Osteocyte (in vitro differentiated cells): ENCODE results near the gene LMCD1. TPM values are rescaled to one million over a fixed set of nuclear protein-coding genes. Genes with fewer than 3 reads are reported as not detected.

Experiments used
- DNase-seq: peaks from one replicate; pipeline ENCODE4 v3.0.0; 2021; ENCODE audit warnings: mixed read lengths; ENCODE audit not compliant: unreplicated experiment; ENCODE audit errors: extremely low spot score
- H3K27ac Mint-ChIP-seq: one replicate; pipeline ENCODE4 v1.8.0; 2021; ENCODE audit warnings: mild to moderate bottlenecking, mixed read lengths; ENCODE audit not compliant: unreplicated experiment
- H3K27me3 Mint-ChIP-seq: one replicate; pipeline ENCODE4 v1.8.0; 2021; ENCODE audit warnings: mixed read lengths; ENCODE audit not compliant: unreplicated experiment
- H3K36me3 Mint-ChIP-seq: one replicate; pipeline ENCODE4 v1.8.0; 2021; ENCODE audit warnings: mixed read lengths; ENCODE audit not compliant: unreplicated experiment
- H3K4me1 Mint-ChIP-seq: one replicate; pipeline ENCODE4 v1.8.0; 2021; ENCODE audit warnings: mixed read lengths; ENCODE audit not compliant: unreplicated experiment
- H3K4me3 Mint-ChIP-seq: one replicate; pipeline ENCODE4 v1.8.0; 2021; ENCODE audit warnings: mild to moderate bottlenecking, moderate library complexity, mixed read lengths; ENCODE audit not compliant: unreplicated experiment
- H3K9me3 Mint-ChIP-seq: one replicate; pipeline ENCODE4 v1.8.0; 2021; ENCODE audit warnings: mixed read lengths; ENCODE audit not compliant: unreplicated experiment
- total RNA-seq: library from RNA; stranded (reverse); gene quantifications from 2 replicates; pipeline ENCODE4 v1.2.1, GENCODE V29; 2021
- TF ChIP-seq, protein P1 (sequence below): fragments of 200-600 bp; sonication (generic); IDR thresholded peaks from 2 replicates; pipeline ENCODE4 v1.5.0; 2021; ENCODE audit warnings: antibody characterized with exemption, mild to moderate bottlenecking, moderate library complexity

LMCD1 gene
- total RNA-seq, 1 donor from 2014 or later: 136 TPM

DNA sequence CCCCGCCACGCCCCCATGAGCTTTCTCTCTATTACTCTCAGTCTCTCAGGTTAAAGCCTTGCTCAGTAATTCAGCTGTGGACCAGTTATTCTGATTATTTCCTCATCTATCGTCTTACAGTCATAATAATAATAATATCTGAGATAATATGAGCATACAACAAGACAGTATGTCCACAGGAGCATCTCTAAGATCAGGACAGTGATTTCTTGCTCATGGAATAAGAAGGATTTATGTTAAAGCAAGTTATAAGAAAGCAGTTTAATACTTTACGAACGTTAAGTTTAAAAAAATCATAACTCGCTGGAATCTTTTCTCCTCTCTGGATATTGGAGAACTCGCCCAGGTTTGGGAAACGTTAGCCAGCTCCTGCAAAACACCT, 643 bp upstream of the LMCD1 start:
- Mint-ChIP-seq H3K27ac (peak overlapping the region; percentile 97), H3K36me3 (peaks cover 15% of the 10 kb centered on the region), H3K27me3 (no peaks in the 10 kb centered on the region), H3K4me1 (peaks cover 63% of the 10 kb centered on the region), H3K4me3 (peak overlapping the region; percentile 89), H3K9me3 (no peaks in the 10 kb centered on the region)
- TF ChIP-seq, protein P1, sequence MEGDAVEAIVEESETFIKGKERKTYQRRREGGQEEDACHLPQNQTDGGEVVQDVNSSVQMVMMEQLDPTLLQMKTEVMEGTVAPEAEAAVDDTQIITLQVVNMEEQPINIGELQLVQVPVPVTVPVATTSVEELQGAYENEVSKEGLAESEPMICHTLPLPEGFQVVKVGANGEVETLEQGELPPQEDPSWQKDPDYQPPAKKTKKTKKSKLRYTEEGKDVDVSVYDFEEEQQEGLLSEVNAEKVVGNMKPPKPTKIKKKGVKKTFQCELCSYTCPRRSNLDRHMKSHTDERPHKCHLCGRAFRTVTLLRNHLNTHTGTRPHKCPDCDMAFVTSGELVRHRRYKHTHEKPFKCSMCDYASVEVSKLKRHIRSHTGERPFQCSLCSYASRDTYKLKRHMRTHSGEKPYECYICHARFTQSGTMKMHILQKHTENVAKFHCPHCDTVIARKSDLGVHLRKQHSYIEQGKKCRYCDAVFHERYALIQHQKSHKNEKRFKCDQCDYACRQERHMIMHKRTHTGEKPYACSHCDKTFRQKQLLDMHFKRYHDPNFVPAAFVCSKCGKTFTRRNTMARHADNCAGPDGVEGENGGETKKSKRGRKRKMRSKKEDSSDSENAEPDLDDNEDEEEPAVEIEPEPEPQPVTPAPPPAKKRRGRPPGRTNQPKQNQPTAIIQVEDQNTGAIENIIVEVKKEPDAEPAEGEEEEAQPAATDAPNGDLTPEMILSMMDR: no peak
- no peak for DNase-seq

DNA sequence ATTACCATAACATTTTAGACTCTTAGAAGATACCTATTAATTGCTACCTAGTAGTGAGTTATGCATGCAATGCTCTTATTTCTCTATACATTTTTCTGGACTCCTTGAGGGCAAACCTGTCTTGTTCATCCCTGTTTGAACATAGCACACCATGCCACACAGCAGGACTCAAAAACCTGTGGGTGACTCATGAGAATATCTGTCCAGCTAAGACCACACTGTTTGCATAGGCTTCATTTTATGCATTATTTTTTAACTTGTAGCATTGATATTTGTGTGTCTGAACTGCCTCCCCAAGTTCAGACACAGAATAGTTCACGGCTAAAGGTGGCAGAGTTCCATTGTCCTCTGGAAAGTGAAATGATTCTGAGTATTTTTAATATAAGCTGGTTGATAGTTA, 1.8 kb downstream of the LMCD1 start:
- Mint-ChIP-seq H3K27me3 (no peaks in the 10 kb centered on the region), H3K27ac (peak overlapping the region; percentile 93), H3K9me3 (no peaks in the 10 kb centered on the region), H3K4me1 (peaks cover 80% of the 10 kb centered on the region), H3K36me3 (peaks cover 31% of the 10 kb centered on the region), H3K4me3 (peak overlapping the region; percentile 77)
- no peak for DNase-seq
- TF ChIP-seq, protein P1: no peak

DNA sequence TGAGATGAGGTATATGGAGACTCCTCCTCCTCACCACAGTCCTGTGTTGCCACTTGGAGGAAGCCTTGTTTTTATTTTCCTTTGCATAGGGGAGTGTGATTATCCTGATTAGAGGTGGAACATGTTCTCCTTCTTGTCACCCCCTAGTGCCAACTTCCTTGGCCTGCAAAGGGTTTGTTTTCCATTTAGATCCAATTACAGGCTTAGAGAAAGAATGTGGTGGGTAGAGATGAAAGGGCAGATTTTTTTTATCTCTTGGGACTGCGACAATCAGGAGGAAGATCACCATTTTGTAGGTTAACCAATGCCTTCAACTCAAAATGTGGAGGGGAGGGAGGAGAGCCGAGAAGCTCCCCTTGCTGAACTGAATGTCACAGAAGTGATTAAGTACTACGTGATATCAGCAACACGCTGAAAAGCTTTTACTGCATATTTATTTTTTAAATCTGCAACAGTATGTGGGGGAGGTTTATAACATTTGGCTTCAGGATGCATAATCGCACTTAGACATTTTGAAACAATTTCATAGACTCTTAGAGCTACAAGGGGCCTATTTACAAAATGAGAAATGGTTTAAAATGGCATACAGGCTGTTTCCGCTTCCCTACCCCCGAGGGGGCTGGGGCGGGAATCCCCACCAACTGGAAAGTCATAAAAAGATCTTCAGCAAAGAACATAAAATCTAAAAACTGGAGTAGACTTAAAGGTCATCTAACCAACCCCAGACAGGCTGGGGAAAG, 2.4 kb downstream of the LMCD1 start:
- H3K4me3 Mint-ChIP-seq: peak overlapping the region; percentile 77
- peaks cover 85% of the 10 kb centered on the region for H3K4me1 Mint-ChIP-seq
- no peaks in the 10 kb centered on the region for H3K9me3 Mint-ChIP-seq
- peaks cover 36% of the 10 kb centered on the region for H3K36me3 Mint-ChIP-seq
- TF ChIP-seq, protein P1: peak; percentile 19
- no peak for DNase-seq
- H3K27ac Mint-ChIP-seq: peak overlapping the region; percentile 93
- no peaks in the 10 kb centered on the region for H3K27me3 Mint-ChIP-seq

DNA sequence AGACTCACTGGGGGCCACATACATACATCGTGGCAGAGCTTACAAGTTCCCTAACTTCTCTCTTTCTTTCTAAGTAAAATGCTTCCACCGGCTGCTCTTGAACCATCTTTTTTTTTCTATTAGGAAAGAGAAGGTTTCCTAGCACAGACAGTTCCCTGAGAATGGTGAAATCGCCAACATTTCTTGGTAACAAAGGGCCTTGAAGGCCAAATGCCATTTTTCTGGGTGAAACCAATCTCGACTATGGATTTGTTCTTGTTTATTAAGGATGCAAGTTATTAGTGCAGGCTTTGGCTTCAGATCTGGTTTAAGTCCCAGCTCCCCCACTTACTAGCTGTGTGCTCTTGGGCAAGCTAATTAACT, 3.0 kb downstream of the LMCD1 start:
- Mint-ChIP-seq H3K4me3 (peak overlapping the region; percentile 77), H3K27ac (peak overlapping the region; percentile 93), H3K4me1 (peaks cover 89% of the 10 kb centered on the region), H3K9me3 (no peaks in the 10 kb centered on the region), H3K27me3 (no peaks in the 10 kb centered on the region), H3K36me3 (peaks cover 42% of the 10 kb centered on the region)
- DNase-seq: no peak
- TF ChIP-seq, protein P1: no peak

DNA sequence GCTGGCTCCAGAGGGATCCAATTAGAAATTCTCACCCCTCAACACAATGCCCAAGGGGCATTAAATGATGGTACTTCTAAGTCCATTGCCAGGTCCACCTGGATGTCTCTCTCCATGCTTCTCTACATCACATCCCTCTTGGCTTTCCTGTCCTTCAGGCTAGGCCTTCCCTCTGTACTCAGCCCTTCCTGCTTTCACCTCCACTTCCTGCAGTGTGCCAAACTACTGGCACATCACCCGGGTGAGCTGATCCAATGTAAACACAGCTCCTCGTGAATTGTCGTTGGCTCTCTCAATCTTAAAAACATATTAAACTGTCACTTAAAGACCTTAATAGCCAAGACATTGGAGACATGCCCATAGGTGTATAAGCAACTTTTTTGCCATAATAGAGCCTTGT, 4.0 kb downstream of the LMCD1 start:
- TF ChIP-seq, protein P1: no peak
- H3K27ac Mint-ChIP-seq: peak overlapping the region; percentile 81
- no peaks in the 10 kb centered on the region for H3K9me3 Mint-ChIP-seq
- peak overlapping the region; percentile 77 for H3K4me3 Mint-ChIP-seq
- DNase-seq: no peak
- peaks cover 45% of the 10 kb centered on the region for H3K36me3 Mint-ChIP-seq
- H3K4me1 Mint-ChIP-seq: peaks cover 88% of the 10 kb centered on the region
- no peaks in the 10 kb centered on the region for H3K27me3 Mint-ChIP-seq
